GM12878 (cell line): ENCODE measurements around the gene OR5AU1. TPM values are rescaled to one million over a fixed set of nuclear protein-coding genes. Genes with fewer than 3 reads are reported as not detected.

ENCODE experiments used
- ATAC-seq: fragments of 200-7000 bp; cut with Tn5 transposase; 3 replicates; pipeline ENCODE4 v1.9.1; 2020; ENCODE audit warnings: mild to moderate bottlenecking, moderate library complexity
- BruUV-seq: library from RNA; stranded (reverse); fragments of 400-500 nt; replicated peaks from 2 replicates; lab custom pipeline; 2021; lab: Mats Ljungman, UMichigan
- CTCF ChIA-PET: fragments of 300-600 bp; sonication (Branson Sonifier 250); formaldehyde crosslinking; extraction: SDS; loops from one replicate; lab custom pipeline; 2021; ENCODE audit warnings: inconsistent platforms; lab: Yijun Ruan, JAX
- POLR2A ChIA-PET: fragments of 350-600 bp; formaldehyde crosslinking; extraction: SDS; loops from one replicate; lab custom pipeline; 2021; ENCODE audit warnings: inconsistent platforms; lab: Charles Lee
- RAD21 ChIA-PET: fragments of 300-600 bp; sonication (Branson Sonifier 250); formaldehyde crosslinking; loops from one replicate; lab custom pipeline; 2023; ENCODE audit warnings: antibody characterized with exemption; ENCODE audit not compliant: unreplicated experiment; lab: Charles Lee
- SMC1A ChIA-PET: fragments of 300-600 bp; sonication (Branson Sonifier 250); formaldehyde crosslinking; loops from one replicate; lab custom pipeline; 2023; ENCODE audit not compliant: unreplicated experiment, uncharacterized antibody; lab: Charles Lee
- DNase-seq: peaks from one replicate; pipeline ENCODE4 v3.0.0-alpha.2; 2011; ENCODE audit warnings: low read depth, low spot score
- FAIRE-seq: peaks from 3 replicates; lab custom pipeline; 2011; peaks lifted over from hg19 to GRCh38; lab: Jason Lieb, UNC
- H2AFZ ChIP-seq: 2 replicates; pipeline ENCODE4 v1.6.0; 2011; ENCODE audit warnings: low read depth, low read length, control low read depth; ENCODE audit not compliant: control insufficient read depth
- H3K27ac ChIP-seq: 2 replicates; pipeline ENCODE4 v1.5.1; 2011; ENCODE audit warnings: control low read depth; ENCODE audit not compliant: control insufficient read depth, insufficient read depth
- H3K27me3 ChIP-seq, 2 experiments: replicated peaks in 1 of 2; 2 replicates each; pipeline versions ENCODE4 v1.6.0 to v1.6.1; 2011; ENCODE audit warnings: low read length in 1 of 2; ENCODE audit not compliant: control insufficient read depth in 2 of 2, insufficient read depth in 2 of 2
- H3K36me3 ChIP-seq, 2 experiments: 2 replicates each; pipeline ENCODE4 v1.5.1; 2011; ENCODE audit warnings: low read length in 1 of 2; ENCODE audit not compliant: control insufficient read depth in 2 of 2, insufficient read depth in 2 of 2
- H3K4me1 ChIP-seq: 2 replicates; pipeline ENCODE4 v1.6.1; 2011; ENCODE audit warnings: mild to moderate bottlenecking, low read length, moderate library complexity, mixed read lengths; ENCODE audit not compliant: control insufficient read depth, insufficient read depth
- H3K4me2 ChIP-seq: 2 replicates; pipeline ENCODE4 v1.6.0; 2011; ENCODE audit warnings: control low read depth; ENCODE audit not compliant: control insufficient read depth, insufficient read depth
- H3K4me3 ChIP-seq: fragments of 200-600 bp; sonication (generic); 2 replicates; pipeline ENCODE4 v1.5.1; 2016
- H3K79me2 ChIP-seq: 2 replicates; pipeline ENCODE4 v1.6.0; 2011; ENCODE audit warnings: low read length; ENCODE audit not compliant: control insufficient read depth, insufficient read depth
- H3K9ac ChIP-seq: 2 replicates; pipeline ENCODE4 v1.8.0; 2011; ENCODE audit warnings: low read length, control low read depth, mixed read lengths; ENCODE audit not compliant: control insufficient read depth, insufficient read depth
- H3K9me3 ChIP-seq: replicated peaks from 3 replicates; pipeline ENCODE4 v1.5.1; 2011; ENCODE audit warnings: mild to moderate bottlenecking, low read length; ENCODE audit not compliant: control insufficient read depth, insufficient read depth
- H4K20me1 ChIP-seq: 2 replicates; pipeline ENCODE4 v1.6.0; 2011; ENCODE audit not compliant: control insufficient read depth, insufficient read depth
- CHD1 ChIP-seq: IDR thresholded peaks from 2 replicates; pipeline ENCODE4 v1.6.1; 2012; ENCODE audit warnings: low read depth, low read length, improper control_type of control experiment
- CHD4 ChIP-seq: fragments of 200-600 bp; sonication (generic); IDR thresholded peaks from 2 replicates; pipeline ENCODE4 v1.6.1; 2016; ENCODE audit warnings: mild to moderate bottlenecking
- CREM ChIP-seq: IDR thresholded peaks from 2 replicates; pipeline ENCODE4 v1.6.1; 2014; ENCODE audit warnings: antibody characterized with exemption, low read depth
- HCFC1 ChIP-seq: fragments of 150-350 bp; IDR thresholded peaks from 2 replicates; pipeline ENCODE4 v1.6.1; 2014; ENCODE audit warnings: low read length
- HDAC6 ChIP-seq: fragments of 200-600 bp; sonication (generic); IDR thresholded peaks from one replicate; pipeline ENCODE4 v1.8.0; 2017; ENCODE audit warnings: antibody characterized with exemption; ENCODE audit not compliant: unreplicated experiment
- NFXL1 ChIP-seq: fragments of 450-650 bp; IDR thresholded peaks from 2 replicates; pipeline ENCODE4 v1.6.1; 2017; ENCODE audit warnings: antibody characterized with exemption, mild to moderate bottlenecking, borderline replicate concordance
- RB1 ChIP-seq: fragments of 450-650 bp; formaldehyde crosslinking; IDR thresholded peaks from 2 replicates; pipeline ENCODE4 v1.6.1; 2017; ENCODE audit warnings: mild to moderate bottlenecking, borderline replicate concordance
- RCOR1 ChIP-seq: conservative IDR thresholded peaks from 2 replicates; pipeline ENCODE4 v1.6.1; 2012; ENCODE audit warnings: low read depth, low read length, improper control_type of control experiment
- REST ChIP-seq: IDR thresholded peaks from 2 replicates; pipeline ENCODE4 v1.6.1; 2012; ENCODE audit warnings: mild to moderate bottlenecking, low read depth, low read length
- RUNX3 ChIP-seq: IDR thresholded peaks from 2 replicates; pipeline ENCODE4 v1.6.1; 2012; ENCODE audit warnings: low read length, inconsistent platforms
- STAT1 ChIP-seq: fragments of 450-650 bp; conservative IDR thresholded peaks from 2 replicates; pipeline ENCODE4 v1.6.1; 2014; ENCODE audit warnings: antibody characterized with exemption, mild to moderate bottlenecking
- TAF1 ChIP-seq: IDR thresholded peaks from 2 replicates; pipeline ENCODE4 v1.6.1; 2011; ENCODE audit warnings: mild to moderate bottlenecking, low read depth, low read length, borderline replicate concordance
- ZBED1 ChIP-seq: IDR thresholded peaks from 2 replicates; pipeline ENCODE4 v1.6.1; 2016; ENCODE audit warnings: borderline replicate concordance
- WGBS: methylation state at CpG from one replicate; pipeline ENCODE4 v1.1.6; 2016; ENCODE audit warnings: low lambda C conversion rate; ENCODE audit not compliant: insufficient replicate concordance, insufficient coverage; ENCODE audit errors: missing lambda C conversion rate; 5-methylcytosine and 5-hydroxymethylcytosine counted together
- in situ Hi-C: fragments of 300-500 bp; cut with MboI; formaldehyde crosslinking; loops from 9 replicates; pipeline ENCODE4 v1.14.3; 2018; ENCODE audit warnings: mixed read lengths
- intact Hi-C: fragments of 100-400 bp; cut with micrococcal nuclease; formaldehyde crosslinking; loops from one replicate; pipeline ENCODE4 v1.14.2; 2022; ENCODE audit not compliant: unreplicated experiment
- polyA plus RNA-seq, 11 experiments: library from polyadenylated mRNA; depleted of rRNA in 4 of 11; unstranded in 6 of 11; stranded (reverse) in 5 of 11; fragments of >200 nt; fragmentation: Nextera tagmentation in 4 of 11; fragmentation: Illumina TruSeq in 1 of 11; extraction: Ambion mirVana in 4 of 11; extraction: Trizol in 1 of 11; gene quantifications; 1 replicate in 1 of 11; 2 replicates in 10 of 11; pipeline versions ENCODE4 v1.2.1 to v1.2.3, GENCODE V29; 2011 to 2016; ENCODE audit warnings: inconsistent platforms in 2 of 11, missing spikeins in 2 of 11, low read depth in 1 of 11
- total RNA-seq, 4 experiments: library from RNA; depleted of rRNA in 3 of 4; stranded (reverse); fragments of >200 nt in 3 of 4; fragmentation: Illumina TruSeq in 1 of 4; extraction: Trizol in 1 of 4; gene quantifications; 2 replicates each; pipeline versions ENCODE4 v1.2.1 to v1.2.3, GENCODE V29; 2013 to 2021
- TF ChIP-seq, protein P1 (sequence below): fragments of 150-350 bp; IDR thresholded peaks from 2 replicates; pipeline ENCODE4 v1.6.1; 2014; ENCODE audit warnings: mild to moderate bottlenecking, low read depth, low read length
- TF ChIP-seq, protein P2 (sequence below): fragments of 450-650 bp; IDR thresholded peaks from 2 replicates; pipeline ENCODE4 v1.6.1; 2017; ENCODE audit warnings: mild to moderate bottlenecking

OR5AU1 gene
- total and polyA plus RNA-seq, 10 of the 15 experiments (the other 5 are each of a cell fraction or from before 2014, with no cell fraction given): not detected

DNA sequence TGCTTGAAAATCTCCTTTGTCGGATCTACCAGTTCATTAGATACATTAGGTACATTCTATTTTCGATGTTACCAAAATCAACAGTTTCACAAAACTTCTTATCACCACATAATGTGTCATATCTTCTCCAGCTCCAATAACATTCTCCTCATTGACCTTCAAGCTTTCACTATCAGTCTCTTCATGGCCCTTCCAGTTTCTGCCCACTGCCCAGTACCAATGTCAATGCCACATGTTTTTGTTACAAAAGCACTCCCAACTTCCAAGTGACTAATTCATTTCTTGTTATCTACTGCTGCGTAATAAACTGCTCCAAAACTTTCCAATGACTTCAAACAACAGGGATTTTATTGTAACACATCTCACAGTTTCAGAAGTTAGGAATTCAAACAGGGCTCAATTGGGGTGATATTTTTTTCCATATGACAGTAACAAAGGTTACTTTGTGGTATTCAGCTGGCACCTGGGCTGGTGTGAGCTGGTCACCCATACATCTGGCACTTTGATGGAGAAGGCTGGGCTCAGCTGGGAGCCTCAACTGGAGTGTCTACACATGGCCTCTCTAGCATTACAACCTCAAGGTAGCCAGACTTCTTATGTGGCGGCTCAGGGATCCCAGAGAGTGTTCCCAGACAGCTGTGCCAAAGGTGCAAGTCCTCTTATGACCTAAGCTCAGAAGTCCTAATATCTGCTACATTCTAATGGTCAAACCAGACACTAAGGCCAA is 6.1 kb downstream of the OR5AU1 start:
- in situ Hi-C loops: no loop called here
- FAIRE-seq: no peak
- RAD21 ChIA-PET: no interaction called here
- TF ChIP-seq CHD1 (no peak), TAF1 (no peak), REST (no peak), RCOR1 (no peak), STAT1 (no peak), CREM (no peak), HDAC6 (no peak), ZBED1 (no peak), RB1 (no peak), NFXL1 (no peak), RUNX3 (no peak), HCFC1 (no peak), CHD4 (no peak)
- TF ChIP-seq, protein P1, sequence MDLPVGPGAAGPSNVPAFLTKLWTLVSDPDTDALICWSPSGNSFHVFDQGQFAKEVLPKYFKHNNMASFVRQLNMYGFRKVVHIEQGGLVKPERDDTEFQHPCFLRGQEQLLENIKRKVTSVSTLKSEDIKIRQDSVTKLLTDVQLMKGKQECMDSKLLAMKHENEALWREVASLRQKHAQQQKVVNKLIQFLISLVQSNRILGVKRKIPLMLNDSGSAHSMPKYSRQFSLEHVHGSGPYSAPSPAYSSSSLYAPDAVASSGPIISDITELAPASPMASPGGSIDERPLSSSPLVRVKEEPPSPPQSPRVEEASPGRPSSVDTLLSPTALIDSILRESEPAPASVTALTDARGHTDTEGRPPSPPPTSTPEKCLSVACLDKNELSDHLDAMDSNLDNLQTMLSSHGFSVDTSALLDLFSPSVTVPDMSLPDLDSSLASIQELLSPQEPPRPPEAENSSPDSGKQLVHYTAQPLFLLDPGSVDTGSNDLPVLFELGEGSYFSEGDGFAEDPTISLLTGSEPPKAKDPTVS: no peak
- TF ChIP-seq, protein P2, sequence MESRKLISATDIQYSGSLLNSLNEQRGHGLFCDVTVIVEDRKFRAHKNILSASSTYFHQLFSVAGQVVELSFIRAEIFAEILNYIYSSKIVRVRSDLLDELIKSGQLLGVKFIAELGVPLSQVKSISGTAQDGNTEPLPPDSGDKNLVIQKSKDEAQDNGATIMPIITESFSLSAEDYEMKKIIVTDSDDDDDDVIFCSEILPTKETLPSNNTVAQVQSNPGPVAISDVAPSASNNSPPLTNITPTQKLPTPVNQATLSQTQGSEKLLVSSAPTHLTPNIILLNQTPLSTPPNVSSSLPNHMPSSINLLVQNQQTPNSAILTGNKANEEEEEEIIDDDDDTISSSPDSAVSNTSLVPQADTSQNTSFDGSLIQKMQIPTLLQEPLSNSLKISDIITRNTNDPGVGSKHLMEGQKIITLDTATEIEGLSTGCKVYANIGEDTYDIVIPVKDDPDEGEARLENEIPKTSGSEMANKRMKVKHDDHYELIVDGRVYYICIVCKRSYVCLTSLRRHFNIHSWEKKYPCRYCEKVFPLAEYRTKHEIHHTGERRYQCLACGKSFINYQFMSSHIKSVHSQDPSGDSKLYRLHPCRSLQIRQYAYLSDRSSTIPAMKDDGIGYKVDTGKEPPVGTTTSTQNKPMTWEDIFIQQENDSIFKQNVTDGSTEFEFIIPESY: no peak

More for the DNA sequence above, 6.1 kb downstream of the OR5AU1 start:
- Histone ChIP-seq H3K79me2 (no peaks in the 10 kb centered on the region), H3K4me1 (no peaks in the 10 kb centered on the region), H3K9ac (no peak overlapping the region), H2AFZ (no peak overlapping the region), H3K4me2 (no peak overlapping the region), H3K27me3 (no peaks in the 10 kb centered on the region), H3K36me3 (no peaks in the 10 kb centered on the region), H3K9me3 (no peaks in the 10 kb centered on the region; the same call in 1 of the 3 replicates), H3K4me3 (no peak overlapping the region), H4K20me1 (no peaks in the 10 kb centered on the region), H3K27ac (no peak overlapping the region)
- WGBS: 20% methylated on average over 4 of the region's 4 CpGs
- ChIA-PET SMC1A (interaction anchor here (0.9 kb wide), 1 partner anchor 14 kb away, joined by 3 read pairs; no protein-coding TSS in a partner anchor), POLR2A (no interaction called here), CTCF (no interaction called here)
- no peak for DNase-seq
- BruUV-seq: no TSS peak
- no peak for ATAC-seq
- intact Hi-C loops: no loop called here
